Fibroblast of lung (primary cell): ENCODE results near the gene AMBRA1. TPM values are rescaled to one million over a fixed set of nuclear protein-coding genes. Genes with fewer than 3 reads are reported as not detected.

ENCODE experiments used
- DNase-seq, 2 donors: peaks; one replicate each; pipeline versions ENCODE4 v3.0.0 to v3.0.0-alpha.2; 2010; ENCODE audit warnings: low read depth in 2 of 2
- H2AFZ ChIP-seq: 2 replicates; pipeline ENCODE4 v1.5.1; 2012; ENCODE audit warnings: low read length, control low read depth, inconsistent platforms
- H3K27ac ChIP-seq: 2 replicates; pipeline ENCODE4 v1.5.1; 2011; ENCODE audit warnings: low read length, control low read depth; ENCODE audit not compliant: insufficient read depth
- H3K27me3 ChIP-seq: 2 replicates; pipeline ENCODE4 v1.5.1; 2011; ENCODE audit warnings: mild to moderate bottlenecking, low read length; ENCODE audit not compliant: control insufficient read depth, insufficient read depth
- H3K36me3 ChIP-seq: 2 replicates; pipeline ENCODE4 v1.5.1; 2011; ENCODE audit warnings: low read length; ENCODE audit not compliant: control insufficient read depth, insufficient read depth
- H3K4me1 ChIP-seq: 2 replicates; pipeline ENCODE4 v1.5.1; 2011; ENCODE audit warnings: low read length; ENCODE audit not compliant: control insufficient read depth, insufficient read depth; ENCODE audit errors: extremely low read depth
- H3K4me2 ChIP-seq: 2 replicates; pipeline ENCODE4 v1.5.1; 2011; ENCODE audit warnings: low read length, control low read depth; ENCODE audit not compliant: insufficient read depth; ENCODE audit errors: extremely low read depth
- H3K4me3 ChIP-seq, 4 experiments: fragments of 200-600 bp in 1 of 4; sonication (generic) in 1 of 4; replicated peaks in 1 of 4; 2 replicates each; pipeline ENCODE4 v1.5.1; 2011 to 2016; ENCODE audit warnings: low read length in 4 of 4, low read depth in 3 of 4, mild to moderate bottlenecking in 3 of 4, control low read depth in 2 of 4, inconsistent platforms in 1 of 4, mixed read lengths in 1 of 4; ENCODE audit not compliant: insufficient read depth in 1 of 4; ENCODE audit errors: control extremely low read depth in 1 of 4
- H3K79me2 ChIP-seq: 2 replicates; pipeline ENCODE4 v1.5.1; 2012; ENCODE audit warnings: mild to moderate bottlenecking, low read length, inconsistent platforms; ENCODE audit not compliant: control insufficient read depth, insufficient read depth
- H3K9ac ChIP-seq: 2 replicates; pipeline ENCODE4 v1.5.1; 2011; ENCODE audit warnings: mild to moderate bottlenecking, low read length, control low read depth; ENCODE audit not compliant: insufficient read depth
- H3K9me3 ChIP-seq: 2 replicates; pipeline ENCODE4 v1.5.1; 2012; ENCODE audit warnings: low read depth, low read length; ENCODE audit not compliant: control insufficient read depth, insufficient read depth
- H4K20me1 ChIP-seq: 2 replicates; pipeline ENCODE4 v1.5.1; 2011; ENCODE audit warnings: low read length; ENCODE audit not compliant: control insufficient read depth, insufficient read depth; ENCODE audit errors: extremely low read depth
- CTCF ChIP-seq, 2 donors: IDR thresholded peaks in 1 of 2; conservative IDR thresholded peaks in 1 of 2; 1 replicate in 1 of 2; 2 replicates in 1 of 2; pipeline ENCODE4 v1.5.1; 2011 to 2012; ENCODE audit warnings: low read length in 2 of 2, control low read depth in 1 of 2, inconsistent platforms in 1 of 2, low read depth in 1 of 2, mild to moderate bottlenecking in 1 of 2
- EZH2 ChIP-seq: IDR thresholded peaks from 2 replicates; pipeline ENCODE4 v1.5.1; 2012; ENCODE audit warnings: low read length, control low read depth, mild to moderate bottlenecking; ENCODE audit errors: missing control alignments
- polyA plus RNA-seq, 2 donors: library from polyadenylated mRNA; depleted of rRNA in 1 of 2; stranded (reverse) in 1 of 2; unstranded in 1 of 2; fragments of >200 nt; gene quantifications; 2 replicates each; pipeline ENCODE4 v1.2.1, GENCODE V29; 2011 to 2012; ENCODE audit warnings: missing spikeins in 1 of 2
- total RNA-seq: library from RNA; depleted of rRNA; stranded (reverse); fragments of >200 nt; gene quantifications from 2 replicates; pipeline ENCODE4 v1.2.1, GENCODE V29; 2014

AMBRA1 gene
- total and polyA plus RNA-seq, 2 donors (not counting 1 experiment from before 2014, with no cell fraction given) = 8.3 to 23.3 TPM

GRCh38 chr11:46511342-46511741 lies 82.5 kb downstream of the AMBRA1 start:
- H2AFZ ChIP-seq = no peak overlapping the region
- H3K4me3 ChIP-seq = no peak overlapping the region
- H4K20me1 ChIP-seq = no peaks in the 10 kb centered on the region
- peaks cover 2% of the 10 kb centered on the region for H3K36me3 ChIP-seq
- H3K9ac ChIP-seq = no peak overlapping the region
- H3K79me2 ChIP-seq = peaks cover 1% of the 10 kb centered on the region
- no peaks in the 10 kb centered on the region for H3K27me3 ChIP-seq
- TF ChIP-seq CTCF (conservative IDR thresholded peaks at IDR 0.05 in 1 of 2, IDR thresholded peaks at IDR 0.05 in 1 of 2; ENCODE audit: low read depth in 1 of 2, low read length in 2 of 2) (no peak), EZH2 (no peak)
- H3K27ac ChIP-seq = no peak overlapping the region
- H3K4me1 ChIP-seq = peaks cover 2% of the 10 kb centered on the region
- no peak for DNase-seq
- H3K9me3 ChIP-seq = no peaks in the 10 kb centered on the region
- H3K4me2 ChIP-seq = no peak overlapping the region

- no peaks in the 10 kb centered on the region for H4K20me1 ChIP-seq
- H3K27me3 ChIP-seq = no peaks in the 10 kb centered on the region
- peaks cover 7% of the 10 kb centered on the region for H3K4me1 ChIP-seq
- no peaks in the 10 kb centered on the region for H3K79me2 ChIP-seq
- no peak overlapping the region for H3K4me3 ChIP-seq
- no peak overlapping the region for H3K4me2 ChIP-seq
- no peak for DNase-seq
- no peak overlapping the region for H3K27ac ChIP-seq
- TF ChIP-seq EZH2 = no peak
- TF ChIP-seq CTCF (conservative IDR thresholded peaks at IDR 0.05 in 1 of 2, IDR thresholded peaks at IDR 0.05 in 1 of 2; ENCODE audit: low read depth in 1 of 2, low read length in 2 of 2) = no peak
- H3K36me3 ChIP-seq = peaks cover 2% of the 10 kb centered on the region
- no peaks in the 10 kb centered on the region for H3K9me3 ChIP-seq
- H2AFZ ChIP-seq = no peak overlapping the region
- no peak overlapping the region for H3K9ac ChIP-seq
These were observed 85.5 kb downstream of the AMBRA1 start for GRCh38 chr11:46508360-46508759.

- H3K4me3 ChIP-seq = no peak overlapping the region
- TF ChIP-seq CTCF (conservative IDR thresholded peaks at IDR 0.05 in 1 of 2, IDR thresholded peaks at IDR 0.05 in 1 of 2; ENCODE audit: low read depth in 1 of 2, low read length in 2 of 2) (no peak), EZH2 (no peak)
- peaks cover 2% of the 10 kb centered on the region for H3K36me3 ChIP-seq
- no peak overlapping the region for H2AFZ ChIP-seq
- no peak overlapping the region for H3K27ac ChIP-seq
- H3K79me2 ChIP-seq = no peaks in the 10 kb centered on the region
- H3K4me1 ChIP-seq = peaks cover 7% of the 10 kb centered on the region
- H3K4me2 ChIP-seq = no peak overlapping the region
- no peaks in the 10 kb centered on the region for H3K27me3 ChIP-seq
- H4K20me1 ChIP-seq = no peaks in the 10 kb centered on the region
- no peak overlapping the region for H3K9ac ChIP-seq
- H3K9me3 ChIP-seq = no peaks in the 10 kb centered on the region
- no peak for DNase-seq
These were observed 87.4 kb downstream of the AMBRA1 start for GRCh38 chr11:46506483-46506791.
